ENCODE results near the gene RPL5. TPM values are rescaled to one million over a fixed set of nuclear protein-coding genes. Genes with fewer than 3 reads are reported as not detected.

RPL5 gene
- total RNA-seq, 1 experiment from 2014 or later, result 835 TPM

DNA sequence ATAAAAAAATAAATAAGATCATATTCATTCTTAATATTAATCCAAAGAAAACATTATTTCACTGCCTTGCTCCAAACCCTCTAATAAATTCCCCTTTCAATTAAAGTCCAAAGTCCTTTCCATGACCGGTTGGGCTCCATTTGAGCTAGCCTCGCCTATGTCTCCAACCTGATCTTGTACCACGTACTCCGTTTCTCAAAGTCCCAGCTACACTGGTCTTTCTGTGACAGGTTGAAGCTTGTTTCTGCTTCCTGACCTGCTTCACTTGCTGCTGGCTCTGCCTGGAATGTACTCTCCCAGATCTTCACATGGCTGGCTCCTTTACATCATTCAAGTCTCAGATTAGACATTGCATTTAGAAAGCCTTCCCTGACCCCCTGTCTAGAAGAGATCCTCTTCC, 16.4 kb downstream of the RPL5 start:
- H3K27me3 Mint-ChIP-seq (ENCODE audit: unreplicated experiment), result no peaks in the 10 kb centered on the region
- H3K36me3 Mint-ChIP-seq (ENCODE audit: insufficient read depth, unreplicated experiment), result peaks cover 12% of the 10 kb centered on the region
- no peak overlapping the region for H3K27ac Mint-ChIP-seq (ENCODE audit: unreplicated experiment)
- no peaks in the 10 kb centered on the region for H3K9me3 Mint-ChIP-seq (ENCODE audit: low read depth, unreplicated experiment)
- H3K4me3 Mint-ChIP-seq (ENCODE audit: low read depth, unreplicated experiment), result no peak overlapping the region
- CTCF ChIA-PET, result no interaction called here
- peaks cover 24% of the 10 kb centered on the region for H3K4me1 Mint-ChIP-seq (ENCODE audit: low read depth, unreplicated experiment)
- intact Hi-C loops (cut with micrococcal nuclease; ENCODE audit: unreplicated experiment), result no loop called here
- BruUV-seq (replicated peaks), result no TSS peak
- TF ChIP-seq, protein P1, sequence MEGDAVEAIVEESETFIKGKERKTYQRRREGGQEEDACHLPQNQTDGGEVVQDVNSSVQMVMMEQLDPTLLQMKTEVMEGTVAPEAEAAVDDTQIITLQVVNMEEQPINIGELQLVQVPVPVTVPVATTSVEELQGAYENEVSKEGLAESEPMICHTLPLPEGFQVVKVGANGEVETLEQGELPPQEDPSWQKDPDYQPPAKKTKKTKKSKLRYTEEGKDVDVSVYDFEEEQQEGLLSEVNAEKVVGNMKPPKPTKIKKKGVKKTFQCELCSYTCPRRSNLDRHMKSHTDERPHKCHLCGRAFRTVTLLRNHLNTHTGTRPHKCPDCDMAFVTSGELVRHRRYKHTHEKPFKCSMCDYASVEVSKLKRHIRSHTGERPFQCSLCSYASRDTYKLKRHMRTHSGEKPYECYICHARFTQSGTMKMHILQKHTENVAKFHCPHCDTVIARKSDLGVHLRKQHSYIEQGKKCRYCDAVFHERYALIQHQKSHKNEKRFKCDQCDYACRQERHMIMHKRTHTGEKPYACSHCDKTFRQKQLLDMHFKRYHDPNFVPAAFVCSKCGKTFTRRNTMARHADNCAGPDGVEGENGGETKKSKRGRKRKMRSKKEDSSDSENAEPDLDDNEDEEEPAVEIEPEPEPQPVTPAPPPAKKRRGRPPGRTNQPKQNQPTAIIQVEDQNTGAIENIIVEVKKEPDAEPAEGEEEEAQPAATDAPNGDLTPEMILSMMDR (IDR thresholded peaks at IDR 0.05; ENCODE audit: unreplicated experiment), result no peak
- no peak for DNase-seq

DNA sequence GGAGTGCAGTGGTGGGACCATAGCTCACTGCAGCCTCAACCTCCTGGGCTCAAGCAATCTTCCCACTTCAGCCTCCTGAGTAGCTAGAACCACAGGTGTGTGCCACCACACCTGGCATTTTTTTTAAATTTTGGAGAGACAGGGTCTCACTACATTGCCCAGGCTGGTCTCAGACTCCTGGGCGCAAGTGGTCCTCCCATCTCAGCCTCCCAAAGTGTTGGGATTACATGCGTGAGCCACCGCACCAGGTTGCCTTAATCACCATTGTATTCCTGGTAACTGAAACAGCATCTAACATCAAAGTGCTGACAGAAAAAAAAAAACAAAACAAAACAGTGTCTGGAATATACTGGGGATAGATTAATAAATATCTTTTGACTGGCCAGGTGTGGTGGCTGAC, 18.2 kb downstream of the RPL5 start:
- CTCF ChIA-PET, result interaction anchor here (0.9 kb wide), 1 partner anchor 139 kb away, joined by 7 read pairs; no protein-coding TSS in a partner anchor
- no peak overlapping the region for H3K27ac Mint-ChIP-seq (ENCODE audit: unreplicated experiment)
- DNase-seq, result no peak
- TF ChIP-seq, protein P1 (IDR thresholded peaks at IDR 0.05; ENCODE audit: unreplicated experiment), result no peak
- peaks cover 24% of the 10 kb centered on the region for H3K4me1 Mint-ChIP-seq (ENCODE audit: low read depth, unreplicated experiment)
- intact Hi-C loops (cut with micrococcal nuclease; ENCODE audit: unreplicated experiment), result no loop called here
- no peaks in the 10 kb centered on the region for H3K36me3 Mint-ChIP-seq (ENCODE audit: insufficient read depth, unreplicated experiment)
- no peaks in the 10 kb centered on the region for H3K9me3 Mint-ChIP-seq (ENCODE audit: low read depth, unreplicated experiment)
- no peak overlapping the region for H3K4me3 Mint-ChIP-seq (ENCODE audit: low read depth, unreplicated experiment)
- BruUV-seq (replicated peaks), result no TSS peak
- no peaks in the 10 kb centered on the region for H3K27me3 Mint-ChIP-seq (ENCODE audit: unreplicated experiment)

DNA sequence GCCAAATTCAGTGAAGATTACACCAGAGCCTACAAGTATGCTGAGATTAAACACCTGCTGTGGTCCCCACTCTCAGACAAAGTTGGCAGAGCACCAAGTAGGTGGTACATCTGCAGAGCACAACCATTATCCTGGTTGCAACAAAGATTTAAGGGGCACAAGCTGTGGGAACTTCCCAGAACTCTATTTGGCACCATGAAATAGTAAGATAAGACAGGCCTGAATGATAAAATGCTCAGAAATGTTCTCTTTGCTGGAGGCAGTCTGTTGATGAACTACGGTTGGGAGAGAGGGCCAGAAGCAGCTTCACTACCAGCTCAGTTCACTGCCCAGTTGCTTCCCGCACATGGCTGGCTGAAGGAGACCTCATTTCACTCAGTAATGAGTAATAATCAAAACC, 19.9 kb downstream of the RPL5 start:
- H3K4me1 Mint-ChIP-seq (ENCODE audit: low read depth, unreplicated experiment), result peaks cover 24% of the 10 kb centered on the region
- TF ChIP-seq, protein P1 (IDR thresholded peaks at IDR 0.05; ENCODE audit: unreplicated experiment), result no peak
- CTCF ChIA-PET, result interaction anchor here (0.6 kb wide), 1 partner anchor 821 kb away, joined by 4 read pairs; no protein-coding TSS in a partner anchor
- no peak for DNase-seq
- H3K36me3 Mint-ChIP-seq (ENCODE audit: insufficient read depth, unreplicated experiment), result no peaks in the 10 kb centered on the region
- H3K27ac Mint-ChIP-seq (ENCODE audit: unreplicated experiment), result no peak overlapping the region
- BruUV-seq (replicated peaks), result no TSS peak
- H3K9me3 Mint-ChIP-seq (ENCODE audit: low read depth, unreplicated experiment), result no peaks in the 10 kb centered on the region
- no peak overlapping the region for H3K4me3 Mint-ChIP-seq (ENCODE audit: low read depth, unreplicated experiment)
- intact Hi-C loops (cut with micrococcal nuclease; ENCODE audit: unreplicated experiment), result no loop called here
- no peaks in the 10 kb centered on the region for H3K27me3 Mint-ChIP-seq (ENCODE audit: unreplicated experiment)

DNA sequence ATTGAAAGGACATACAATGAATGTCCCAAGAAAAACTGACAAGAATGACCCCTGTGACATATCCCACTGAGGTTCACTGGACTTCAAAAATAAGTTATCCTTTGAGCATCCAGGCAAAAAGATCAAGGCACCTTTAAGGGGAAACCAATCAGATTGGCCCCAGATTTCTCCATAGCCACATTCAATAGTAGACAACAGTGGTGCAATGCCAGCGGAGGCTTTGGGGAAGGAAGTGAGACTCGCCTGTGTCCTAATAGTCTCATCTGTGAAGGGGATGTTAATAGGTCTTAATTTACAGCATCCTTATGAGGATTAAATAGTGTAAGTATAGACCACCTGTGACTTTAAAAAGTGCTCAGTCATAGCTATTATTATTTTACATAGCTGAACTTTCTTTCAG, 21.5 kb downstream of the RPL5 start:
- DNase-seq, result no peak
- H3K36me3 Mint-ChIP-seq (ENCODE audit: insufficient read depth, unreplicated experiment), result no peaks in the 10 kb centered on the region
- peaks cover 18% of the 10 kb centered on the region for H3K4me1 Mint-ChIP-seq (ENCODE audit: low read depth, unreplicated experiment)
- TF ChIP-seq, protein P1 (IDR thresholded peaks at IDR 0.05; ENCODE audit: unreplicated experiment), result no peak
- H3K27ac Mint-ChIP-seq (ENCODE audit: unreplicated experiment), result no peak overlapping the region
- BruUV-seq (replicated peaks), result no TSS peak
- H3K27me3 Mint-ChIP-seq (ENCODE audit: unreplicated experiment), result no peaks in the 10 kb centered on the region
- H3K9me3 Mint-ChIP-seq (ENCODE audit: low read depth, unreplicated experiment), result no peaks in the 10 kb centered on the region
- H3K4me3 Mint-ChIP-seq (ENCODE audit: low read depth, unreplicated experiment), result no peak overlapping the region
- CTCF ChIA-PET, result interaction anchor here (1.3 kb wide), 1 partner anchor 128 kb away, joined by 4 read pairs; no protein-coding TSS in a partner anchor
- intact Hi-C loops (cut with micrococcal nuclease; ENCODE audit: unreplicated experiment), result no loop called here
